Kidney tubule cell (primary cell): ENCODE data around the gene BCKDK.
"Not testable (repeated sequence)": the region's sequence is repeated elsewhere in the genome, so short reads cannot be mapped to it uniquely, and the experiment has no call there.

Experiments
- DNase-seq: peaks from one replicate; pipeline ENCODE4 v3.0.0-alpha.2; 2018; ENCODE audit warnings: low spot score

Gene BCKDK

DNA sequence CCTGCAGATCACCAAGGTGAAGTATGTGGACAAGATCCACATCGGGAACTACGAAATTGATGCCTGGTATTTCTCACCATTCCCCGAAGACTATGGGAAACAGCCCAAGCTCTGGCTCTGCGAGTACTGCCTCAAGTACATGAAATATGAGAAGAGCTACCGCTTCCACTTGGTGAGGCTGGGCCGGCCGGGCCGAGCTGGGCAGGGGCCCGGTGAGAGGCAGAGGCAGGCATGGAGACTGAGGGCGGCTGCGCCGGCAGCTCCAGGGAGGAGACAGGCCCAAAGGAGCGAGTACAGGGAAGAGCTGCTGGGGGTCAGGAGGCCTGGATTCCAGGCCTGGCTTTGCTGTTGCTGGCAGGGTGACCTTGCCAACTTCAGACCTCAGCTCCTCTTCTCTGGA is 19.0 kb downstream of the BCKDK start:
- DNase-seq: no peak

DNA sequence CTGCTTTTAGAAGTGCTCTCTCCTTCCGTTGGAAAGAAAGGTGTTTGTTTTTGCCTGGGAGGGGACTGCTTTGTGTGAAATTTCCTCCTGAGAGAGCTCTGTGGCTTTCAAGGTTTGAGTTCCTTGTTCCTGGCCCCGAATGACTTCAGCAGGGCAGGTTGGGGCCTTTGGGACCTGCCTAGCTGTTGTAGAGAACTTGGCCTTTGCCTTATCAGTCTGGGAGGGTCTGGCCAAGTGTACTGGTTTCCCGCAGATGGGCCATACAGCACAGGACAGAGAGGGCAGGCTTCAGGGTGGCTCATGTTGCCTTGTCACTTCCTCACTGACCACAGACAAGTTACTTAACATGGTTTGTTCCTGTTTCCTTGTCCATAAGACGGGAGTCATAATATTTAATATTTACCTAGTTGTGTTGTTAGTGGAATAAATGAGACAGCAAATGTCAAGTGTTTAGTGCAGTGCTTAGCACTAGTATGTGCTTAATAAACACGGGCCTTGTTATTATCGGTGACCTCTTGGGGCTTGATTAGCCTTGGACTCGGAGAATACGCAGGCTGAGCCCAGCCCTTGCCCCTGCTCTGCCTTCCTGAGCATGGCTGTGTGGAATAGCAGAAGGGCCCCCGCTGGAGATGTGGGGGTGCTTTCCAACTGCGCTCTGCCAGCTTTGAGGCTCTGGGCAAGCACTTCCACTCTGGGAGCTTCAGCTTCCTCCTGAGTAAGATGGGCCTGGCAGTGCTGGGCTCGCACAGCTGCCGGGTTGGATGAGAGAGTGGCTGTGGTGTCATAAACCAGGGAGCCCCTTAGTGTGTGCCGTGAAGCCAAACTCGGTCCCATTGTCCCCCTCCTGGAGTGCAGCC is 20.8 kb downstream of the BCKDK start:
- DNase-seq: peak; percentile 68

DNA sequence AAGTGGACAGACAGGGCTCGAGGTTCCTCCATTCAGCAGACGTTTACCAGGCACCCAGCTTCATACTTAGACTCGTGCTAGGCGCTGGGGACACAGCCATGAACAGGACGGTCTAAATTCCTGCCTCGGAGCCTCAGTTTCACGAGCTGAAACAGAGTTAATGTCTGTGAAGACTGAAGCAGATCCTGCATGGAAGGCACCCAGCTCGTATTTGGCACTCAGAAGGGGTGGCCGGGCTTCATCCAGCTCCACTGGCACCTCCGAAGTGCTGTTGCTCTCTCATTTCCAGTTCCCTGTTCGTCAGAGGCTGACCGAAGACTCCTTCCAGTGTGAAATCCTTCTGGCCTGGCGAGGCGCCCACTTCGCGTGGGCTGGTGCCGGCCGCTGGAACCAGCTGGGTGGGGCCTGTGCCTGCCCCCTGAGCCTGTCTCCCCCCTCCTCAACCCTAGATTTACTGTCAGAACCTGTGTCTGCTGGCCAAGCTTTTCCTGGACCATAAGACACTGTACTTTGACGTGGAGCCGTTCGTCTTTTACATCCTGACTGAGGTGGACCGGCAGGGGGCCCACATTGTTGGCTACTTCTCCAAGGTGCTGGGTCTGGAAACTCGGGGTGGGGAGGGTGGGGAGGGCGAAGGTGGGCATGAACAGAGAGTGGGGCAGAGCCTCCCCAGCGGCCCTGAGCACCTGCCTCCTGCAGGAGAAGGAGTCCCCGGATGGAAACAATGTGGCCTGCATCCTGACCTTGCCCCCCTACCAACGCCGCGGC is 21.6 kb downstream of the BCKDK start:
- DNase-seq: no peak

DNA sequence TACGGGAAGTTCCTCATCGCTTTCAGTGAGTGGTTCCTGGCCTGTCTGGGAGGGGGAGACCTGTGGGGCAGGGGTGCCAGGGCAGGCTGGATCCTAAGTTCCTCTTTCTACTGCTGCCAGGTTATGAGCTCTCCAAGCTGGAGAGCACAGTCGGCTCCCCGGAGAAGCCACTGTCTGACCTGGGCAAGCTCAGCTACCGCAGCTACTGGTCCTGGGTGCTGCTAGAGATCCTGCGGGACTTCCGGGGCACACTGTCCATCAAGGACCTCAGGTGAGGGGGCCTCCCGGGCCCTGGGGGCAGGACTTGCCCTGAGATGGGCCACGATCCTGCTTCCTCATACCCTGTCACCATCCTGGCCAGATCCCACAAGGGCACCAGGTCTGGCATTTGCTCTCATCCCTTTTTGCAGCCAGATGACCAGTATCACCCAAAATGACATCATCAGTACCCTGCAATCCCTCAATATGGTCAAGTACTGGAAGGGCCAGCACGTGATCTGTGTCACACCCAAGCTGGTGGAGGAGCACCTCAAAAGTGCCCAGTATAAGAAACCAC is 22.2 kb downstream of the BCKDK start:
- DNase-seq: peak; percentile 67

DNA sequence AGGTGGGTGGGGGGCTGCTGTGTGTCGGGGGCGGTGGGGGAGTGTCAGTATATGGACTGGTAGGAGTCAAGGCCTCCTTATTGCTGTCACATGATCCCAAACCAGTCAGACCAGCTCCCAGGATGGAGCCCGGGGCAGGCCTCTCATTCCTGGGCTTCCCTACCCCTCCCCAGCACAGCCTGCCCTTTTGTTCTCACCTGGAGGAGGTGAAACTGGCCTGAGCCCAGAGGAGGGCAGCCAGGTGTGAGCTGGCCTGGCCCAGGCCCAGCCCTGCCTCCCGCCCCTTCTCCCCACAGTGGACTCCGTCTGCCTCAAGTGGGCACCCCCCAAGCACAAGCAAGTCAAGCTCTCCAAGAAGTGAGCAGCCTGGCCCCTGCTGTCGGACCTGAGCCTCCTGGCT is 22.7 kb downstream of the BCKDK start:
- peak; percentile 82 for DNase-seq

DNA sequence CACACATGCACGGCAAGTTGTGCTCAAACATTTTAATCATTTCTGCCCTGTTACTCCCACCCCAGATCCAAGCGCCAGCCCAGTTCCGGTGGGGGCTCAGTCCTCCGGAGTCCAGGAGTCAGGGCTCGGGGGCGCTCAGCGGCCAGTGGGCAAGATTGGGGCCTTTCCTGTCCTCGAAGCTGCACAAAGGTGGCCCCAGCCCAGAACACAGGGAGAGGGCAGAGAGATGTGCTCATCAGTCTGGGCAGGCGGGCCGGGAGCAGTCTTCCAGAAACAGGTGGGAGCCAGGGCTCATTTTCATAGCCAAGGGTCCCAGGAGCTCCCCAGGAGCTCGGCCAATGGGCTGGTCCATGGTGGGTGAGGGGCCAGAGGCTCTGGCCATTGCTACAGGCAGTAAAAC is 23.2 kb downstream of the BCKDK start:
- DNase-seq: no peak

DNA sequence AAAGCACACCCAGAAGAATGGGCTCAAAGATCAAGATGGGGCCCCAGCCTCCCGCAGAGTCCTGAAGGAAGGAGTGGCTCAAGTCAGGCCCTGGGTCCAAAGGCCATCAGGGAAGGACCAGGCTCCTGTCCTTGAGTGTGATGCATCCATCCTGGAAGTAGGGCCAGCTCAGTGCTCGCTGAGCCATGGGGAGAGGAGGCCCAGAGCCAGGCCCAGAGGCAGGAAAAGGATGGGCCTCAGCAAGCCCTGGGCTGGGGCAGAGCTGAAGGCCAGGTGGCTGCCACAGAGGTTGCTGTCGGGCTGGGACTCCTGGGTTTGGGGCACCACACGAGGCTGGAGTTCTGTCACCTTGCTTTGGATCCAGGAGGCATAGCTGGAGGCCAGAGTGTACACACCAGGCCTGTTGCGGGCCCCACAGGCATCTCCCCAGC is 23.7 kb downstream of the BCKDK start:
- peak; percentile 75 for DNase-seq

DNA sequence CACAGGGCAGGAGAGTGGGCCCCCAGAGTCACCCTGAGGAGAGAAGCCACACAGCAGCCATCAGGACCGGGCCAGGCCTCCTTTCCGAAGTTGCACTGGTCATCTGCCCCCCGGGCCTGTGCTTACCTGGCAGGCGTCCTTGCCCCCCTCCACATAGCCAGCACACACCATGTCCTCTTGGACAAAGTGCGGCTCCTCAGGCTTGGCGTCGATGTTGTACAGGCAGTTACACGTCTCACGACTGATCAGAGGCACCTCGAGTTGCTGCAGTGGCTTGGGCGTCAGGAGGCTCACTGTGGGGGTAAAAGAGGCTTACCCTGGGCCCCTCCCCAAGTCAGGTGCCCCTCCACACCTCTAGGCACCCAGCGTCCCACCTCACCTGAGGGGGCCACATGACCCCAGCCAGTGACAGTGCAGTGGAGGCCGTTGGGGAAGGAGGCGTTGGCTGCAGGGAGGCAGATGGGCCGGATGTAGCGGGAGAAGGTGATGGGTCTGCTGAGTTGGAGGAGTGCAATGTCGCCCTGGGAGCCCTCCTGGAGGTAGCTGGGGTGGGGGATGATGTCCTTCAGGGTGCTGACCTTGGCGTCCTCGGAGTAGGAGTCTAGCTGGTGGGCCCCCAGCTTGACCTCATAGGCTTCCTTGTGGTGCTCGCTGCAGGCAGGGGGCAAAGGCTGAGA is 24.3 kb downstream of the BCKDK start:
- no peak for DNase-seq

DNA sequence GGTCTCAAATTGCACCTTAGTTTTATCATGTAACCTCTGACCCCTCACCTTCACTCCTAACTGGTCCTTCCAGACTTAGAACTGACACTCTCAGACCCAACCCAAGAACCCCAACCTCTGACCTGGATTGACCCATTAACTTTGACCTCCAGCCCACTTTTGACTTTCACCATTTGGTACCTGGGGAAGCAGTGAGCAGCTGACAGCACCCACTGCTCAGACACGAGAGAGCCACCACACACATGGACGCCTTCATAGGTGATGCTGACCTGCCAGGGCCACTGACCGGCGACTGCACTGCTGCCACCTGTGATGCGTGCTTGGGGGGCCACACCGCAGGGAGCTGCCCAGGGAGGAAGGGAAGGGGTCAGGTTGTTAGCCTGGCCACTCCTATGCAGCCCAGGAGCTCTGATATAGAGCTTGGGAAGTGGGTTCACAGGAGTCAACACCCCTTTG is 24.9 kb downstream of the BCKDK start:
- DNase-seq: no peak

DNA sequence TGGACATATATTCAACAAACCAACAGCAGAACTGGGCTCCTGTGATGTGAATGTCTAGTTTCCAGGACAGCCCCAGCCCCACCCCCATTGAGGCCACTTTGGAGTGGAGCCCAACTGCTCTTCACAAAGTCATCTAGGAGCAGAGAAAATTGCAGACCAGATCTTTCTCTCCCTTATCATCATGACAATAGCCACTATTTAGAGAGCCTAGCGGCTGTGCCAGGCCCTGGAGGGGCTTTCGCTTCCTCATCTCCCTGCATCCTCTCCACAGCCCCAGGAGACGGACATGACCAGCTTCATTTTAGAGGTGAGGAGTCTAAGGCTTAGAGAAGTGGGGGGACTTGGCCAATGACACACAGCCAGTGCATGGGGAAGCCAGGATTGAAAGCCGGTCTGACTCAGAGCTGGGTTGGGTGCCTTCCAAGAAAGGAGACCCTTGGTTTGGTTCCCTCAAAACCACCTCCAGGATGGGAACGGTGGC is 25.9 kb downstream of the BCKDK start:
- DNase-seq: peak; percentile 72

DNA sequence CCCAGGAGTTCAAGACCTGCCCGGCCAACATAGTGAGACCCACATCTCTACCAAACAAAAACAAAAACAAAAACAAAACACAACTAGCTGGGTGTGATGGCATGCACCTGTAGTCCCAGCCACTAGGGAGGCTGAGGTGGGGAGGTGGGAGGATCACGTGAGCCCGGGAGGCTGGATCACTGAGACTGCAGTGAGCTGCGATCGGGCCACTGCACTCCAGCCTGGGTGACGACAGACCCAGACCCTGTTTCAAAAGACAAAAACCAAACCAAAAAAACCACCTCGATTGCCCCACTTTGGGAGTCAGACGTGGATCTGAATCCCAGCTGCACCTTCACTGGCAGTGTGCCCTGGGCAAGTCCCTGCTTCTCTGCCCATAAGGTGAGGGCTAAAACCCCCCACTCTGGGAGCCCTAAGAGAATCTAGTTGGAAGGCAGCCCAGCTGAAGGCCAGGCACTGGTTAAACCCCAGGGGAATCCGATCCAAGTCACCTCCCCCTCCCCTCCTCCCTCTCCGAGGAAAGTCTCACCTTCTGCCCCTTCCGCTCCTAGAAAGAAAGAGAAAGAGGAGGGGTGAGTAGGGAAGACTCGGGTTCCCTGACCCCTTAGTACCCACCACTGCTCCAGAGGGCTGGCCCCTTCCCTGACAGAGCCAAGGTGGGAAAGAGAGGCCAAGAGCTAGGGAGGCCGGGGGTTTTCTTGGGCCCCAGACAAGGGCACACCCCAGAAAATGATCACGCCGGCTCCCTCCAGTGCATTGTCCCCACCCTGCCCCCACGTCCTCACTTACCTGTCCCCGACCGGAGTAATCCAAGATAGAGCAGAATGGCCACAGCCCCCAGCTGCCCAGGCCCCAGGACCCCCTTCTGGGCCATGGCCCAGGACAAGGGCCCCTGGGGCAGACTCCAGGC is 26.7 kb downstream of the BCKDK start:
- peak; percentile 65 for DNase-seq

DNA sequence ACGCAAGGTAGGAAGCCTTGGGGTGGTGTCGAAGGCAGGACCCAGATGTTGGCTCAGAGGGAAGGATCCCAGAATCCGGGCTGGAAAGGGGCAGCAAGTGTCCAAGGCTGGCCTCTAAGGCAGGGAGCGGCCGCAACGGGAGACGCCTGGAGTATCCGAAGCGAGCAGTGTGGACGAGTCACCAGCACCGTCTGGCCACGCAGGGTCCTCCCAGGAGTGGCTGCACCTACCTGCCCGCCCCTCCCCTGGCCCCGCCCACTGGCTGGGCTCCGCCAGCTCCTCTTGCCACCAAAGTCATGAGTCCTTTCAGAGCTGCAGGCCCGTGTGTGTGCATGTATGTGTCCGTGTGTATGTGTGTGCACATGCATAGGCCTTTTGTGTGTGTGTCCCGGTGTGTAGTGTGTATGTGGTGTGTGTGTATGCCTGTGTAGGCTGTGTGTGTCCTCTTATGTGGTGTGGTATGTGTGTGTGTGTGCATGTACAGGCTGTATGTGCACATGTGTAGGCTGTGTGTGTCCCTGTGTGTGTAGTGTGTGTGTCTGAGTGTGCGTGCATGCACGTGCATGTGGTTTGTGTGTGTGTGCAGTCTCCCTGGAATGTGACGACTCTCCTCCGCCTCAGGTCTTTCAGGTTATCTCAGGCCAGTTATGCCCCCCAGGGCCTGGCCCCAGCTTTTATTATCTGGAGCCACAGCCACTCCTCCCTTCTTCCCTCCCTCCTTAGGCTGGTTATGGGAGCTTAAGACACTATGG is 27.5 kb downstream of the BCKDK start, which contains the start of gene PRSS8:
PRSS8 (minus strand) TSS at position 193 of the 752 bp plus-strand sequence. CDS start 229 bp downstream, outside the sequence.
- peak; percentile 80 for DNase-seq

DNA sequence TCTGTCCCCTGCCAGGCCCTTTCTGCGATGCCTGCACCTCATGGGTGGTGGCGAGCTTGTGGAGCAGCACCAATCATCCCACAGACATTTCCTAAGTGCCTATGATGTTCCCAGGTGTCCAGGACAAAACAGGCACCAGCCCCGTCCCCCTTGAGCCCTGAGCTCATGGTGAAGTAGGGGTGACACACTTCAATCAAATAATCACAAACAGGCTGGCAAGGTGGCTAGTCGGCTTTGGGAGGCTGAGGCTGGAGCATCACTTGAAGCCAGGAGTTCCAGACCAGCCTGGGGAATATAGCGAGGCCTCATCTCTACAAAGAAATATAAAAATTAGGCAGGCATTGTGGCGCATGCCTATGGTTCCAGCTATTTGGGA is 28.1 kb downstream of the BCKDK start:
- no peak for DNase-seq

DNA sequence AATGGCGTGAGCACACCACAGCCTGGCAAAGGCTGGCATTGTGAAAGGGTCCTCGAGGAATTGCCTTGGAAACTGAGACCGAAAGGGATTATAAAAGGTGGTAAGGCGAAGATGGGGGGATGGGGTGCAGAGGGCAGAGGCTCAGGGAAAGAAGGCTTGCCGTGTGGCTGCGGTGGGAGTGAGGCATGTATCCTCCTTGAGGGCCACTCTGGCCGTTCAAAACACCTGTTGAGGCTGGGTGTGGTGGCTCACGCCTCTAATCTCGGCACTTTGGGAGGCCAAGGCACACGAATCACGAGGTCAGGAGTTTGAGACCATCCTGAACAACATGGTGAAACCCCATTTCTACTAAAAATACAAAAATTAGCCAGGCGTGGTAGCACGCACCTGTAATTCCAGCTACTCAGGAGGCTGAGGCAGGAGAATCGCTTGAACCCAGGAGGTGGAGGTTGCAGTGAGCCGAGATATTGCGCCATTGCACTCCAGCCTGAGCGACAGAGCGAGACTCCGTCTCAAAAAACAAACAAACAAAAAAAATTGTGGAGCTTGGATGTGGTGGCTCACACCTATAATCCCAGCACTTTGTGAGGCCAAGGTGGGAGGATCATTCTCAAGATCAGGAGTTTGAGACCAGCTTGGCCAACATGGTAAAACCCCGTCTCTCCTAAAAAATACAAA is 28.8 kb downstream of the BCKDK start:
- not testable (repeated sequence) for DNase-seq

DNA sequence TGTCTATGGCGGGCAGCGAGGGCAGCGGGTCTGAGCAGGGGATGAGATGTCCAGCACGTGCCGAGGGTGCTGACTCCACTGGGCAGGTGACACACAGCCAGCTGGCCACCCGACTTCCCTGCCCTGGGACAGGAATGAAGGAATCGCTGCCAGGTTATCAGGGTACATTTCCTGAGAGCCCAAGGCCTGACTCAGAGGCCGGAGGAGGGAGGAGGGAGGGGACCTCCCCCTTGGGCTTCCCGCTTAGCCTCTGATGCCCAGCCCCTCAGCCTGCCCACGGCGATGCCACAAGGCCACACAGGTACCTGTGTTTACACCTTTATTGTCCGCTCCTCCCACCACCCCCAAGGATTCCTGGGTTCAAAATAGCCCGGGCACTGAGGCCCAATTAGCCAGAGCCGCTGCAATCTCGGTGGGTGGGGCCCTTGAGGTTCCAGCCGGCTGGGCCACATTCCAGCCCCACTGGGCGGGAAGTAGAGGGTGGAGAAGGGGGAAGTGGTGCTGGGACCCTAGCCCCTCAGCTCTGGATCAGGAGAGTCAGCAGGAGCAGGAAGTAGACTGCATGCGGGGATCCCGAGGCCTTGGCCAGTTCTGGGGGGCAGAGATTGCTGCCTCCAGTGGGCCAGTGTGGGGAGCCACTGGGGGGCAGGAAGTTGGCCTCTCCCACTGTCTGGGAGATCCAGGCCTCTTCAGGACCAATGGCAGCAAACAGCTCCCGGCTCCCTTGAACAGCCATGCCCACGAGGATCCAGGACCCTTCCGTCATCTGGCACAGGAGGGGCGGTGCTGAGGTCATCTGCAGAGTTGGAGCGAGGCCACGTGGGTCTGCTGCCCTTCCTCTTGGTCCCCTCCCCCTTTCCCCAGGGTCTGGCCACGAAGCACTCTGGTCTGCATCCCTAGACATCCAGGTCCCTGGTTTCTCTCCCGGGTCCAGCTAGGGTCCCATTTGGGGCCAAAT is 30.7 kb downstream of the BCKDK start:
- peak; percentile 94 for DNase-seq

DNA sequence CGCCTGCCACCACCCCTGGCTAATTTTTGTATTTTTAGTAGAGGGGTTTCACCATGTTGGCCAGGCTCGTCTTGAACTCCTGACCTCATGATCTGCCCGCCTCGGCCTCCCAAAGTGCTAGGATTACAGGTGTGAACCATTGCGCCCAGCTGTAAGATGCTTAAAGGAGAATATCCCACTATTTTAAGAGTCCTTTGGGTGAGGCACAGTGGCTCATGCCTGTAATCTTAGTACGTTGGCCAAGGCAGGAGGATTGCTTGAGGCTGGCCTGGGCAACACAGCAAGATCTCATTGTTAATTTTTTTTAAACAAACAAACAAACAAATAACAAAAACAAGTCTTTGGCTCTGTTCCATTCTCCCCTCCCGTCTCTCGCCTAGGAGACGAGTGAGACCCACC is 32.9 kb downstream of the BCKDK start:
- DNase-seq: not testable (repeated sequence)

DNA sequence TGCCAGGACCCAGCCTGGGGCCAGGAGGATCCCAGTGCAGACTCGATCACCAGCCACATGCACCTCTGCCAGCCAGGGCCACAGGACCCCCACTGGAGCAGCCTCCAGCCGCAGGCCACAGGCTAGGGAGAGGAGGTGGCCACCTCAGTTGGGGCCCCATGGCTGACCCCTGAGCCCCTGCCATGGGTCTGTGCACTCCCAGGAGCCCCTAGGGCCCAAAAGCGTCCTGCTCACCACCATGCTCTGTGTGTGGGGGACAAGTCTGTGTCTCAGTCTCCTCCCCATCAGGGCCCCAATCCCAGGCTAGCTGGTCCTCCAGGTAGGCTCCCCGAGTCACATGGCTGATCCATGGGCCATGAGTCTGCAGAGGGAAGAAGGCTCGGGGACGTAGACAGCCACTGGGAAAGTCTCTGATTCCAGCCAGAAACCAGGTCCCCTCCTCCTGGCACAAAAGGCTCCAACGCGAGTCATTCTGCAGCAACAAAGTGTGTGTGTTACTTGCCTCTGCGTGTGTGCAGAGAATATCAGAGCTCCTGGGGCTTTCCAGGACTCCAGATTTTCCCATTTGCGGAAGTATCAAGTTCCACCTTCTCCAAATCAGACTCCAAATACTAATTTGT is 33.4 kb downstream of the BCKDK start:
- no peak for DNase-seq
